ENCODE measurements around the gene CBX7.
A peak's percentile ranks its signal among the peaks of the same experiment; 100 is the strongest.

CBX7 gene

GRCh38 chr22:39152511-39153219 lies at the start of gene CBX7:
Gene CBX7 (minus strand): TSS chr22:39152680. CDS start chr22:39152444, 236 bp downstream.
- peak; percentile 82 to 84 for DNase-seq

GRCh38 chr22:39197578-39197977 lies 45.1 kb upstream of the CBX7 start:
- DNase-seq, result no peak

DNA sequence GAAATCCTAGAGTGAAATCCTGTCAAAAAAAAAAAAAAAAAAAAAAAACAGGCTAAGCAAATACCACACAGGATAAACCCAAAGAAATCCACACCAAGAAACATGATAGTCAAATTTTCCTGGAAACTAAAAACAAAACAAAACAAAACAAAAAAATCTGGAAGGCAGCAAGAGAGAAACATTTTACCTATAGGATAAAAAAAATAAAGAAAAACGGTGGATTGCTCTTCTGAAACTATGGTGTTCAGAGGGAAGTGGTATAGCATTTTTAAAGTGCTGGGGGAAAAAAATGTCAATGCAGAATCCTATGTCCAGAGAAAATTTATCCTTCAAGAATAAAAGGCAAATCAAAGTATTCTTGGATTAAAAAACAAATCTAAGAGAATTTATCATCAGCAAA lies 41.6 kb upstream of the CBX7 start:
- no peak for DNase-seq

- no peak for DNase-seq
Measured at GRCh38 chr22:39188809-39189208, 36.3 kb upstream of the CBX7 start.

GRCh38 chr22:39185601-39186012 lies 33.1 kb upstream of the CBX7 start:
- no peak for DNase-seq

DNA sequence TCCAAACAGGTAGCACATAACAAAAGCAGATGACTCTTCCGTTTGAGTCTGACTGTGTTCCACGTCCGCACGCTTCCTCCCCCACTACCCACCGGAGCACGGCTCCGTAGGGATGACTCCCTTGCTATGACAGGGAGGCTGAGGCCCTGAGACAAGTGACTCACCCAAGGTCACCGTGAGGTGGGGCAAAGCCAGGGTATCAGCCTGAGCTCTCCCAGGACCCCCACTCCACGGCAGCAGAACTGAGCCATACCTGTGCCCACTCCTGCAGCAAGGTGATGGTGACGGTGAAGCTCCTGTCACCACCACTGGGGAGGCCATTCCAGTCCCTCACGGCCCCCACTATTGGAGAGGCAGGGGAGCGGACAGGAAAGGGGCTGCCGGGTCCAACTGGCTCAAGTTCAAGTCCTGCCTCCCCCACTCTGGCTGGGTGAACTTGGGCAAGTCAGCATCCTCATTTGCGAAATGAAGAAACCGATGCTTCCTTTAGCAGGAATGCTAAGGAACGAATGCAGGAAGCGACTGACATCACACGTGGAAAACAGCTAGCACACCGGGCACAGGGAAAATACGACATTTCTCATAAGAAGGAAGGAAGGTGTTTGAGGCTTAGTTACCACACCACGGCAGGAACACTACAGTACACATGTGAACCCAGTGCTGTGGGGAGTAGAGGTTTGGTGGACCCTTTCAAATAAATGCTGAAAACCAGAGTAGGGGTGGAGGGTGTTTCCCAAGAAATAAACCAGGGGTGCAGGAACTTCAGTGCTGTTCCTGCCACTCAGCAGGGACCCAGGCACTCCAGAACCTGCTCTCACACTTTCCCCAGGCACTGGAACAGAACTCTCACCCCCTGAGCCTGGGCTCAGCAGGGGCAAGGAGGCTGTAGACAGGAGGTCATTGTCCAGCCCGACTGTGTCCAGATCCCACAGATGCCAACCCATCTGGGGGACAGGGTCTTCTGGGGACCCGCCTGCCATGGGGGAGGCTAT lies 32.4 kb upstream of the CBX7 start:
- DNase-seq, result no peak

DNA sequence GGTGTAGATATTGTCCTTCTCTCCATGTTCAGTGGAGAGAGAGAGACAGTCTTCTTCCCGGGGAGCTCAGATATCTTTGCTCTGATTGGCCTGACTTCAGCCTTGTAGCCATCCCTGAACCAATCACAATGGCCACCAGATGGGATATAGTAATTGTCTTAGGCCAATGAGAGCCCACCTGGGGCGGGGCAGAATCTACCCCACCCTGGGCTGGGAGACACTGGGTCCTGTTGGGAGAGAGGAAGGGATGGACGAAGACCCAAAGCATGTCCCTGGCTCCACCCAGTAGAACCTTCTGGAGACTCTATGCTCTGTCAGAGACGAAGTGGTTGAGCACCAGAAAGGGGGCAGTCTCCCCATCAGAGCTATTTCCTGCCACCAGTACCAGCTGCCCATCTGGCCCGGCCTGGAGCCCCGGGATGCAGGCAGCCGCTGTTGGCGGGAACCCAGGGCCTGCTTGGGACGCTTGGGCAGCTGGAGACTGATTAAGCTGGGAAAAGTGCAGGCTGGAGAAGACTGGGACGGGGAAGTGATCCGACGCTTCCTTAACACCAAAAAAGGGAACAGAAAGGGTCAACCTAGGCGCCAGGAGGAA lies 31.6 kb upstream of the CBX7 start:
- no peak for DNase-seq

GRCh38 chr22:39182478-39183030 lies 30.1 kb upstream of the CBX7 start:
- no peak for DNase-seq

GRCh38 chr22:39181778-39182177 lies 29.3 kb upstream of the CBX7 start:
- DNase-seq, result no peak

DNA sequence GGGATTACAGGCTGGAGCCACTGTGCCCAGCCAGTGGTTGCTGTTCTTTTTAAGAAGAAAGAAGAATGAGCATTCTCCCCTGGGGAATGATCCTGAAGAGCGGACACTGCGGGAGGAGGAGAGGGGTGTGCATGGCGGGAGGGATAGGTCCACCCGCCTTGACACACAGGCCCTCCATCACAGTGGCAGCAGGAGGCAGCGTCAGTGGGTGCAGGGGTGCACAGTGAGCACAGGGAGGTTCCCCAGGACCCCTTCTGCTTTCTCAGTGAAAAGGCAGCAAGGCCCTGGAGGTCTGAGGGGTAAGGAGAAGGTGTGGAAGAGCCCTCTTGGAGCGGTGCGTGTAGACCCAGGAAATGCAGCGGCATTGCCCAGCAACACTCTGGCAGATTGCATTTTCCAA lies 28.9 kb upstream of the CBX7 start:
- no peak for DNase-seq

GRCh38 chr22:39179841-39180335 lies 27.4 kb upstream of the CBX7 start:
- DNase-seq, result no peak

GRCh38 chr22:39179401-39179827 lies 26.9 kb upstream of the CBX7 start:
- DNase-seq, result no peak

DNA sequence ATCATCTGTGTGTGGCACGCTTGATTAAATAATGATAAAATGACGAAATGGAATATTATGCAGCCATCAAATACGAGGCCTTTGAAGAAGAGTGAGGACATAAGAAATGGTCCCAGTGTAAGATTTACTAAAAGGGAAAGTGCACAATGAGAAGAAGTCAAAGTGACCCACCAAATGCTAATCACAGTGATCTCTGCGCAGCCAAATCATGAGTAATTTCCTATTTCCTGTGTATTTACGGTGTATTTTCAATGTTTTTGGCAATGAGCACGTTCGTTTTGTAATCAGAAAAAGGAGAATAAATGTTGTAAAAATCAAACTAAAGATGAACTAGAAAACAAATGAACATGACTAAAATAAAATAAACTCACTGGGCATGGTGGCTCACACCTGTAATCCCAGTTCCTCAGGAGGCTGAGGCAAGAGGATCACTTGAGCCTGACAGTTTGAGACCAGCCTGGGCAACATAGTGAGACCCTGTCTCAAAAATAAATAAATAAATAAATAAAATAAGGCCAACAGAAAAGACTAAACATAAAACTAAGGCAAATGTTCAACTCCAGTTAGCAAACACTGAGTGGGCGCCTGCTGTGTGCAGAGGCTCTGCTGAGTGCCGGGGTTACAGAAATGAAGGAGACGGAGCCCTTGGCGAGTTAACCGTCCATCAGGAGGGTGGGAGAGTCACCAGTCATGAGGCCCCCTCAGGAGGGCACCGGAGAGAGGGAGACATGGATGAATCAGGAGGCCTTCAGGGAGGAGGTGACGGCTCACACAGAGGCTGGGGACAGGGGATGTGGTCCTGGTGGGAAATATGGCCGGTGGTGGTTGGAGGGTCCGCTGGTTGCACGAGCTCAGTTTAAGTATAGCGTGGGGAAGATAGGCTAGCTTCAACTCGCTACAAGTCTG lies 26.0 kb upstream of the CBX7 start:
- DNase-seq, result no peak

GRCh38 chr22:39177791-39178190 lies 25.3 kb upstream of the CBX7 start:
- DNase-seq, result no peak

DNA sequence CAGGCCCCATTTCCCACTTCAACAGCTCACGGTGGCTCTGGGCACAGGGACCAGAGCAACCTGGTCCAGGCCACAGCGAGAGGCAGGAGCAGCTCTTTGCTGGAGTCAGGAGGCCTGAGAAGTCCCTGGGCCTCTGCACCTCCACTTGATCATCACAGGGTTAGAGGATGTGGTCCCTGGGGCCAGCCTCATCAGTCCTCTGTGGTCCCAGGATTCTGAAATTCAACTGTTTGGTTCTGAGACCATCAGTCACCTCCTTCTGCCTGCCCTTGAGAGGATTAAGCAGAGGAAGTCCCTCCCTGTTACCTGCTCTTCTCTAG lies 24.9 kb upstream of the CBX7 start:
- no peak for DNase-seq

- DNase-seq, result no peak
Measured at GRCh38 chr22:39176714-39177455, 24.4 kb upstream of the CBX7 start.

DNA sequence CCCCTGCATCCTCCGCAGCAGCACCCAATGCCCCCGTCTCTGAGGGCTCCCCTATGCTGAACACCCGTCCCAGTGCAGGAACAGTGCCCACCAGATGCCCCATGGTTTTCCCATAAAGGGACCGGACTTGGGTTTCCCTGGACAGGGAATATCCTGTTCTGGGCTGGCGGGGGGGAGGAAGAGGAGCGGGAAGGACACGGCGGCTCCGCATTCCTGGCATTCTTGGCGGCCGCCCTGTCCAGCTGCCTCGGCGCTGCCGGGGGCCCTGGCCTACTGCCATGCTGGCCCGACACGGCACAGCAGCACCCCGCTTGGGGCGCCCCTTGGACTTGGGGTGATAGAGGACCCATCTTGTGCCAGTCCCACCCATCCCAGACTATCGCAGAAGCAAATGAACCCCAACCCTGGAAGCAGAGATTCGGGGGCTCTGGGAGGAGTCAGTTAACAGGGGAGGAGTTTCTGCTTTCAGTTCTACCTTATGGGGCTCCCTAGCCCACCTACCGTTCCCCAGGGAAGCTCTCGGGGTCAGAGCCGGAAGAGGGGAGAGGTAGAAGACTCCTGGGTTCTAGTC lies 23.7 kb upstream of the CBX7 start:
- no peak for DNase-seq

GRCh38 chr22:39175353-39176142 lies 23.1 kb upstream of the CBX7 start:
- no peak for DNase-seq

GRCh38 chr22:39174498-39175352 lies 22.2 kb upstream of the CBX7 start:
- DNase-seq, result peak; percentile 39 to 49

Measured in activated CD4-positive, alpha-beta T cell treated with anti-CD3 and anti-CD28 coated beads, Interleukin-2, amount 50 U/mL, for 4 hours (primary cell).